C4-2B (cell line): Measurements from ENCODE around the gene LEF1.

ENCODE experiments used
- ZFX ChIP-seq: fragments of 450-650 bp; IDR thresholded peaks from 2 replicates; pipeline ENCODE4 v1.6.1; 2017
- TF ChIP-seq, protein P1 (sequence below): fragments of 450-650 bp; conservative IDR thresholded peaks from 2 replicates; pipeline ENCODE4 v1.5.1; 2017; ENCODE audit warnings: mild to moderate bottlenecking

DNA sequence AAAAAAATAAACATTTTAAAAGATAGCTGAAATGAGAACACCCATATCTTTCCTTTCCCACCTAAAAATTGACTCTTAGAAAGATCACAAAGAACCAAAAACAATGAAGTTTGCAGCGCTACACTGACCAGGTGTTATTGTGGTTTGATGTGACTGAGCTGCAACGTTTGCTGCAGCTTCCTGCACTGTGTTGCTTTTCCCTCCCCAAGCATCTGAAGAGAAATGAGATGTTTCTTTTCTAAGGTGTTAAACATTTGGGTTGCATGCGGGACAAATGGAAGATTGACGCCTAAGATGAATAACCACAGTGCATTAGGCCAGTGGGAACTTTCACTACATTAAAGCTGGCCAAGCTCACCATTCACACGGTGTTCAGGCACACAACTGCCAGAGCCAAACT, 8.9 kb downstream of the LEF1 start:
- TF ChIP-seq, protein P1, sequence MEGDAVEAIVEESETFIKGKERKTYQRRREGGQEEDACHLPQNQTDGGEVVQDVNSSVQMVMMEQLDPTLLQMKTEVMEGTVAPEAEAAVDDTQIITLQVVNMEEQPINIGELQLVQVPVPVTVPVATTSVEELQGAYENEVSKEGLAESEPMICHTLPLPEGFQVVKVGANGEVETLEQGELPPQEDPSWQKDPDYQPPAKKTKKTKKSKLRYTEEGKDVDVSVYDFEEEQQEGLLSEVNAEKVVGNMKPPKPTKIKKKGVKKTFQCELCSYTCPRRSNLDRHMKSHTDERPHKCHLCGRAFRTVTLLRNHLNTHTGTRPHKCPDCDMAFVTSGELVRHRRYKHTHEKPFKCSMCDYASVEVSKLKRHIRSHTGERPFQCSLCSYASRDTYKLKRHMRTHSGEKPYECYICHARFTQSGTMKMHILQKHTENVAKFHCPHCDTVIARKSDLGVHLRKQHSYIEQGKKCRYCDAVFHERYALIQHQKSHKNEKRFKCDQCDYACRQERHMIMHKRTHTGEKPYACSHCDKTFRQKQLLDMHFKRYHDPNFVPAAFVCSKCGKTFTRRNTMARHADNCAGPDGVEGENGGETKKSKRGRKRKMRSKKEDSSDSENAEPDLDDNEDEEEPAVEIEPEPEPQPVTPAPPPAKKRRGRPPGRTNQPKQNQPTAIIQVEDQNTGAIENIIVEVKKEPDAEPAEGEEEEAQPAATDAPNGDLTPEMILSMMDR = no peak
- no peak for TF ChIP-seq ZFX
